ENCODE measurements around the gene HMCN1.

The HMCN1 gene

DNA sequence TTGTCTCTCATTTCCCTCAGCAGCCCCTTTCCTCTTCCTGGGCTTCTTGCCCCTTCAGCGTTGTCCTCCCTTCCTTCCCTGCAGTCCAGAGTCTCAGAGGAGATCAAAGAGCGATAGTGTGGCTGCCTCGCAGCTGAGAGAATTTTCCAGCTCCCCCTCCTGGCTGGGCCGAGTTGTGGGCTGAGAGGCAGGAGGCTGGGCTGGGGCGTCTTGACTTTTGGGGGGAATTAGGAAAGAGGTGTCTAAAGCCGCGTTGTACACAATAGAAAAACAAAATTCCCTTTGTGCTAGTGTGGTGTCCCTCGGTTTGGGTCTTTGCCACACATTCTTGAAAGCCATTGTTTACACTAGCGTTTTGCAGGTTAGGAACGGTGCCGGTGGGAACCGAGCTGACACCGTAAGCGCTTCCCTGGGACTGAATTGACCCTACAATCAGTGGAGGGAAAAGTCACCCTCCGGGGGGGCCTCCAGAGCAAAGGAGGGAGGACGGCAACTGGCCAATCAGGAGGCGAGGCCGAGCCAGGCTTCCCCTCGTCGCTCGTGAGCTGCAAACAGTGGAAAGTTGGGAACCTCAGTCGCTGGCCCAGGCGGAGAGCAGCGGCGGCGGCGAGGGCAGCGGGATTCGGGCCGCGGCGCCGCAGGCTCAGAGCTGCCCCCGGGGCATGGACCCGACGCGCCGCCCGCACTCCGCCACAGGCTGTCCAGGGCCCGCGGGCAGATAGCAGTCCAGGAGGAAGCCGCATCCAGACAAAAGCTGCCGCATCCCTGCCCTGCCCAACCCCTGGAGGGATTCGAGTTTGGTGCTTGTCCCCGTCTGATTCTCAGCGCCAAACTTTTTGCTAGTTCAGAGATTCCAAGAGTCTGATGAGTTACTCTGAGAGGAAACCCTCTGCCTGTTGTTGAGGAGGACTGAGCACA, at the start of gene HMCN1:
HMCN1 (plus strand) TSS at position 574 of the 918 bp plus-strand sequence. CDS start 389 bp downstream, outside the sequence.
- TF ChIP-seq, protein P1, sequence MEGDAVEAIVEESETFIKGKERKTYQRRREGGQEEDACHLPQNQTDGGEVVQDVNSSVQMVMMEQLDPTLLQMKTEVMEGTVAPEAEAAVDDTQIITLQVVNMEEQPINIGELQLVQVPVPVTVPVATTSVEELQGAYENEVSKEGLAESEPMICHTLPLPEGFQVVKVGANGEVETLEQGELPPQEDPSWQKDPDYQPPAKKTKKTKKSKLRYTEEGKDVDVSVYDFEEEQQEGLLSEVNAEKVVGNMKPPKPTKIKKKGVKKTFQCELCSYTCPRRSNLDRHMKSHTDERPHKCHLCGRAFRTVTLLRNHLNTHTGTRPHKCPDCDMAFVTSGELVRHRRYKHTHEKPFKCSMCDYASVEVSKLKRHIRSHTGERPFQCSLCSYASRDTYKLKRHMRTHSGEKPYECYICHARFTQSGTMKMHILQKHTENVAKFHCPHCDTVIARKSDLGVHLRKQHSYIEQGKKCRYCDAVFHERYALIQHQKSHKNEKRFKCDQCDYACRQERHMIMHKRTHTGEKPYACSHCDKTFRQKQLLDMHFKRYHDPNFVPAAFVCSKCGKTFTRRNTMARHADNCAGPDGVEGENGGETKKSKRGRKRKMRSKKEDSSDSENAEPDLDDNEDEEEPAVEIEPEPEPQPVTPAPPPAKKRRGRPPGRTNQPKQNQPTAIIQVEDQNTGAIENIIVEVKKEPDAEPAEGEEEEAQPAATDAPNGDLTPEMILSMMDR (IDR thresholded peaks at IDR 0.05; ENCODE audit: insufficient read depth, low read length, missing control alignments), result peak; percentile 41
- DNase-seq (ENCODE audit: low read depth, low spot score), result no peak
- POLR2A ChIA-PET, result interaction anchor here (0.9 to 1.5 kb wide), 6 partner anchors 12 to 235 kb away, joined by 3 to 5 read pairs (median 4); no protein-coding TSS in a partner anchor
- H3K4me3 ChIP-seq (ENCODE audit: low read depth, low read length), result peak within 1 kb of the TSS; percentile 61
- CTCF ChIA-PET, result interaction anchor here (0.7 to 4.2 kb wide), 11 partner anchors 8 to 478 kb away, joined by 3 to 33 read pairs (median 3); no protein-coding TSS in a partner anchor

DNA sequence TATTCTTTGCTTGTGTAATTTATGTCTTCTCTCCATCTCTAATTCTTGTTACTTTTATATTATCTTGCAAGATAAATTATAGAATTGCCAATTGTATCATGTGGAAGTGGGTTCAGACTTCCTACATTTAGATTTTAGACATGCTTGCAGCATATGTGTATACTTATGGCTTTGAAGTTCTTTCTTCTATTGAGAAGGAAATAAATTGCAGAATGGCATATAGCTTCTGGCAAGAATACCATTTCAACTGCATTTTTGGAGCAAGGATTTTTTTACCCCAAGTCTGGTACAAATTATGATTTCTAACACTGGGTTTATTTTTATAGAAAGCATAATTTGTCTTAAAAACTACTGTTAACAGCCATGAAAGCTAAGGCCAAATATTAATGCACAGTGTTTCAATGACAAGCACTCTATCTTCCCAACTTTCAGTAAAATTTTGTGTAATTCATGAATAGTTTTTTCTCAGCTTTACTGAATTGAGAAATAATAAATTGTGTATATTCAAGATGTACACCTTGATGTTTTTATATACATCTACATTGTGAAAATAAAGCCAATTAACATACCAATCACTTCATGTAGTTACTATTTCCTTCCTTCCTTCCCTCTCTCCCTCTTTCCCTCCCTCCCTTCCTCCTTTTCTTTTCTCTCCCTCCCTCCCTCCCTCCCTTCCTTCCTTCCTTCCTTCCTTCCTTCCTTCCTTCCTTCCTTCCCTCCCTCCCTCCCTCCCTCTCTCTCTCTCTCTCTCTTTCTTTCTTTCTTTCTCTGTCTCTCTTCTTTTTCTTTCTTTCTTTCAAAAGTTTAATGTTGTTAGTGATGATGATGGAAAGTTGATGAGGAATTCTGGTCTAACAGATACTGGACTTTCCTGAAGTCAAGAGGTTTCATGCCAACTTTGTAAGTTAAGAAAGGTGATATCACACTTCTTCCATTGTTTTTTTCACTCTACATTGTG, 47.1 kb upstream of the HMCN1 start:
- ChIA-PET POLR2A (no interaction called here), CTCF (interaction anchor here (0.7 to 1.4 kb wide), 2 partner anchors 398 to 526 kb away, joined by 3 read pairs; no protein-coding TSS in a partner anchor)
- H3K4me3 ChIP-seq (ENCODE audit: low read depth, low read length), result no peak overlapping the region
- TF ChIP-seq, protein P1 (IDR thresholded peaks at IDR 0.05; ENCODE audit: insufficient read depth, low read length, missing control alignments), result no peak
- DNase-seq (ENCODE audit: low read depth, low spot score), result no peak

DNA sequence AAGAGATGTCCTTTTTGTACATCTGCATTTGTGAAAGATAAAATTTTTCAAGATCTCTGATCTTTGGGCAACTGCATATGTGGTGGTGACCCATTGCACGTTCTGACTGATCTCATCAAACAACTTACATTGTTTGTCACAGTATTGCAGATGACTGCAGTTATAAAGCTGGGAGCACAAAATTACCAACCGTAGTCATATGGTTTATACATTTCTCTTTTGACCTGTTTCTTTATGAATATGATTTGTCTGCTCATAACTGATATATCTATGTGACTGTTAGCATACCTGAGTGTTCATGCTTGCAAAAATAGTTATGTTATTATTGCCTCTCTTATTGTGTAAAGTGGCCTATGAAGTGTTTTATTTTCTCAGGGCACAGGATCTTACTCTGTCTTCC, 43.7 kb upstream of the HMCN1 start:
- no peak for DNase-seq (ENCODE audit: low read depth, low spot score)
- no peak overlapping the region for H3K4me3 ChIP-seq (ENCODE audit: low read depth, low read length)
- TF ChIP-seq, protein P1 (IDR thresholded peaks at IDR 0.05; ENCODE audit: insufficient read depth, low read length, missing control alignments), result no peak
- ChIA-PET CTCF (no interaction called here), POLR2A (no interaction called here)

DNA sequence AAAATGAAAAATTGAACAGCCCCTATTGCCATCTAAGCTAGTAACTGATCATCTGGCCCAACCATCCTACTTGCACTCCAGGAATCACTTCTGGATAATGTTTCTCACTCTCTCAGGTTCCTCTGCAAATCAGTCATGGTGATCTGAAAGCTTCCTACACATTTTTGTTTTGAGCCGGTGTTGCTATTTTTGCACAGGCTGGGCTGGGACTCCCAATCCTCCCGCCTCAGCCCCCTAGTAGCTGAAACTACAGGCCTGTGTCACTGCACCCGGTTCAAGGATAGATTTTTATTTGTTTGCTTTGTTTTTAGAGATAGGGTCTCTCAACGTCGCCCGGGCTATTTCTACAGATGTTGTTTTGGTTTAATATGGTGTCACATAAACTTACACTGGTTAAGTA, 40.5 kb upstream of the HMCN1 start:
- TF ChIP-seq, protein P1 (IDR thresholded peaks at IDR 0.05; ENCODE audit: insufficient read depth, low read length, missing control alignments), result no peak
- DNase-seq (ENCODE audit: low read depth, low spot score), result no peak
- POLR2A ChIA-PET, result no interaction called here
- CTCF ChIA-PET, result interaction anchor here (1.4 to 3.2 kb wide), 3 partner anchors 13 to 888 kb away, joined by 5 to 20 read pairs (median 5); no protein-coding TSS in a partner anchor
- H3K4me3 ChIP-seq (ENCODE audit: low read depth, low read length), result no peak overlapping the region

DNA sequence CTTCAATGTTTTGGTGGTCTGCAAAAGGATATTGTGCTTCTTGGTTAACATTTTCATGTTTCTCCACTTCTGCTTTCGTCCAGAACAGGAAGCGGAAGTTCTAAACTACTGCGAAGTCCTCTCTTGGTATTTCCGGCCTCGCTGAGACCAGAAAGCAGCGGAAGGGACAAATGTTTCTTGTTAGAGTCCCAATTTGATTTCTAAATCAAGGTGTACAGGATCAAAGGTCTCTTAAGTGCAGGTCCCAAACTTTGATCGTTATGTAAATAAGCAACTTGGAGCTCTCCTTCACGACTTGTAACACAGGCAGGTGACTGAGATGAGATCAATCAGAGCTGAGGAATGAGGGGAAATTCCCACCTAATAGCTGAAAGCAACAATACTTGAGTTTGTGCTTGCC, 40.1 kb upstream of the HMCN1 start:
- POLR2A ChIA-PET, result no interaction called here
- H3K4me3 ChIP-seq (ENCODE audit: low read depth, low read length), result no peak overlapping the region
- TF ChIP-seq, protein P1 (IDR thresholded peaks at IDR 0.05; ENCODE audit: insufficient read depth, low read length, missing control alignments), result no peak
- no peak for DNase-seq (ENCODE audit: low read depth, low spot score)
- CTCF ChIA-PET, result interaction anchor here (1.1 to 3.2 kb wide), 7 partner anchors 14 to 888 kb away, joined by 3 to 20 read pairs (median 4); no protein-coding TSS in a partner anchor
